ENCODE data around the gene PDIA5. TPM values are rescaled to one million over a fixed set of nuclear protein-coding genes. Genes with fewer than 3 reads are reported as not detected.

PDIA5 gene
- total RNA-seq, 1 donor from 2014 or later, result 67.3 TPM

- DNase-seq (ENCODE audit: low read depth in 2 of 2), result no peak
These were observed 98.3 kb downstream of the PDIA5 start for GRCh38 chr3:123165163-123165562.

GRCh38 chr3:123167686-123168085, 100.9 kb downstream of the PDIA5 start:
- no peak for DNase-seq (ENCODE audit: low read depth in 2 of 2)

- DNase-seq (ENCODE audit: low read depth in 2 of 2), result no peak
These were observed 101.3 kb downstream of the PDIA5 start for GRCh38 chr3:123168122-123168521.

GRCh38 chr3:123168605-123169004, 101.8 kb downstream of the PDIA5 start:
- no peak for DNase-seq (ENCODE audit: low read depth in 2 of 2)

GRCh38 chr3:123169492-123169929, 102.7 kb downstream of the PDIA5 start:
- DNase-seq (ENCODE audit: low read depth in 2 of 2), result no peak

- DNase-seq (ENCODE audit: low read depth in 2 of 2), result no peak
These were observed 103.1 kb downstream of the PDIA5 start for GRCh38 chr3:123169930-123170329.

- DNase-seq (ENCODE audit: low read depth in 2 of 2), result no peak
These were observed 114.0 kb downstream of the PDIA5 start for GRCh38 chr3:123180791-123181190.

GRCh38 chr3:123186695-123187094, 119.9 kb downstream of the PDIA5 start:
- peak; percentile 69 to 80 for DNase-seq (ENCODE audit: low read depth in 2 of 2)

GRCh38 chr3:123188058-123188457, 121.2 kb downstream of the PDIA5 start:
- no peak for DNase-seq (ENCODE audit: low read depth in 2 of 2)

- no peak for DNase-seq (ENCODE audit: low read depth in 2 of 2)
These were observed 126.8 kb downstream of the PDIA5 start for GRCh38 chr3:123193448-123194101.

GRCh38 chr3:123194552-123194951, 127.7 kb downstream of the PDIA5 start:
- peak in 1 of 2 donors; percentile 46 for DNase-seq (ENCODE audit: low read depth in 2 of 2)

- no peak for DNase-seq (ENCODE audit: low read depth in 2 of 2)
These were observed 131.5 kb downstream of the PDIA5 start for GRCh38 chr3:123198372-123198771.

- no peak for DNase-seq (ENCODE audit: low read depth in 2 of 2)
These were observed 134.4 kb downstream of the PDIA5 start for GRCh38 chr3:123201223-123201556.

GRCh38 chr3:123201557-123202427, 135.0 kb downstream of the PDIA5 start, which contains the start of gene SEC22A:
TSS of gene SEC22A (plus strand) at chr3:123201943. CDS start at chr3:123209218, 7,275 bp downstream.
- peak; percentile 77 to 95 for DNase-seq (ENCODE audit: low read depth in 2 of 2)

GRCh38 chr3:123202451-123202850, 135.6 kb downstream of the PDIA5 start:
- peak in 1 of 2 donors; percentile 18 for DNase-seq (ENCODE audit: low read depth in 2 of 2)

Other genes with a start within 250 kb of the PDIA5 start
- under 0.01 and 0.13 TPM in 2 replicates for gene SEMA5B, start 39.3 kb upstream of the PDIA5 start, total RNA-seq
- 28.7 and 36.7 TPM in 2 replicates for gene SEC22A, start 134.9 kb downstream of the PDIA5 start, total RNA-seq

Measured in dermis microvascular lymphatic vessel endothelial cell (primary cell).